HepG2 (cell line): Measurements from ENCODE around the gene PRKAR1A. TPM values are rescaled to one million over a fixed set of nuclear protein-coding genes. Genes with fewer than 3 reads are reported as not detected.

Experiments used
- ARHGAP35 ChIP-seq: sonication (generic); formaldehyde crosslinking; IDR thresholded peaks from 2 replicates; pipeline ENCODE4 v1.9.0; 2022; ENCODE audit warnings: mild to moderate bottlenecking, inconsistent platforms, moderate library complexity, missing genetic modification reagents, borderline replicate concordance
- GABPA ChIP-seq, 2 experiments: IDR thresholded peaks; 2 replicates each; pipeline ENCODE4 v1.6.1; 2011 to 2016; ENCODE audit warnings: low read depth in 2 of 2, low read length in 1 of 2, missing biosample characterization in 1 of 2, missing genetic modification characterization in 1 of 2
- HMG20B ChIP-seq: conservative IDR thresholded peaks from 2 replicates; pipeline ENCODE4 v1.6.1; 2016; ENCODE audit warnings: missing genetic modification reagents, missing compliant biosample characterization
- JUND ChIP-seq: sonication (generic); formaldehyde crosslinking; IDR thresholded peaks from 2 replicates; pipeline ENCODE4 v1.8.0; 2022; ENCODE audit warnings: mild to moderate bottlenecking, missing genetic modification reagents
- PAXIP1 ChIP-seq: sonication (generic); formaldehyde crosslinking; conservative IDR thresholded peaks from 2 replicates; pipeline ENCODE4 v1.4.0; 2020; ENCODE audit warnings: mild to moderate bottlenecking, missing genetic modification reagents, moderate library complexity
- SIX4 ChIP-seq: sonication (generic); formaldehyde crosslinking; IDR thresholded peaks from 2 replicates; pipeline ENCODE4 v1.4.0; 2020; ENCODE audit warnings: missing genetic modification reagents
- SRY ChIP-seq: sonication (generic); formaldehyde crosslinking; IDR thresholded peaks from 2 replicates; pipeline ENCODE4 v1.8.0; 2022; ENCODE audit warnings: mild to moderate bottlenecking, missing genetic modification reagents
- STAT5B ChIP-seq: sonication (generic); formaldehyde crosslinking; IDR thresholded peaks from 2 replicates; pipeline ENCODE4 v1.4.0; 2020; ENCODE audit warnings: missing genetic modification reagents
- YEATS2 ChIP-seq: sonication (generic); formaldehyde crosslinking; IDR thresholded peaks from 2 replicates; pipeline ENCODE4 v1.4.0; 2020; ENCODE audit warnings: missing genetic modification reagents, borderline replicate concordance
- ZFP41 ChIP-seq: sonication (generic); formaldehyde crosslinking; IDR thresholded peaks from 2 replicates; pipeline ENCODE4 v1.4.0; 2020; ENCODE audit warnings: mild to moderate bottlenecking, missing genetic modification reagents, borderline replicate concordance
- ZMYM4 ChIP-seq: sonication (generic); formaldehyde crosslinking; IDR thresholded peaks from 2 replicates; pipeline ENCODE4 v1.8.1; 2023; ENCODE audit warnings: mild to moderate bottlenecking, missing genetic modification reagents
- ZNF280D ChIP-seq: sonication (generic); formaldehyde crosslinking; IDR thresholded peaks from 2 replicates; pipeline ENCODE4 v1.5.1; 2020; ENCODE audit warnings: mild to moderate bottlenecking, missing genetic modification reagents
- ZSCAN12 ChIP-seq: sonication (generic); formaldehyde crosslinking; IDR thresholded peaks from 2 replicates; pipeline ENCODE4 v1.9.0; 2021; ENCODE audit warnings: mild to moderate bottlenecking, missing genetic modification reagents
- polyA plus RNA-seq, 8 experiments: library from polyadenylated mRNA; depleted of rRNA in 3 of 8; stranded (reverse) in 7 of 8; unstranded in 1 of 8; fragments of >200 nt; fragmentation: Illumina TruSeq in 4 of 8; extraction: Trizol in 4 of 8; gene quantifications; 2 replicates each; pipeline versions ENCODE4 v1.2.1 to v1.2.3, GENCODE V29; 2011 to 2016; ENCODE audit warnings: low read depth in 4 of 8, missing spikeins in 1 of 8, mixed read lengths in 1 of 8; ENCODE audit not compliant: insufficient read depth in 1 of 8
- total RNA-seq, 5 experiments: library from RNA; depleted of rRNA; stranded (reverse); fragments of >200 nt; fragmentation: Illumina TruSeq; extraction: Trizol; gene quantifications; 2 replicates each; pipeline ENCODE4 v1.2.3, GENCODE V29; 2016; ENCODE audit warnings: low read depth in 1 of 5

The PRKAR1A gene
- total and polyA plus RNA-seq, 2 of the 13 experiments (the other 11 are each of a cell fraction or from before 2014, with no cell fraction given): 265 to 266 TPM

GRCh38 chr17:68518063-68518815, 6.0 kb downstream of the PRKAR1A start (continued):
- no peak for TF ChIP-seq PAXIP1 (CRISPR knock-in tag)
- no peak for TF ChIP-seq YEATS2
- TF ChIP-seq ZMYM4: peak; percentile 15; the same call in 1 of the 2 replicates
- no peak for TF ChIP-seq ZFP41 (CRISPR knock-in tag)
- TF ChIP-seq ZSCAN12: no peak
- TF ChIP-seq SRY (CRISPR knock-in tag): no peak
- TF ChIP-seq ARHGAP35 (CRISPR knock-in tag): no peak
- no peak for TF ChIP-seq HMG20B (CRISPR knock-in tag)
- no peak for TF ChIP-seq GABPA (IDR thresholded peaks at IDR 0.05; ENCODE audit: low read depth, low read length)
- no peak for TF ChIP-seq GABPA (CRISPR knock-in tag; IDR thresholded peaks at IDR 0.05; ENCODE audit: low read depth)
- no peak for TF ChIP-seq STAT5B (CRISPR knock-in tag)
- TF ChIP-seq ZNF280D: no peak
- TF ChIP-seq JUND (CRISPR knock-in tag): no peak
- no peak for TF ChIP-seq SIX4 (CRISPR knock-in tag)
